Natural killer cell (primary cell): ENCODE data around the gene DPCD. TPM values are rescaled to one million over a fixed set of nuclear protein-coding genes. Genes with fewer than 3 reads are reported as not detected.
A peak's percentile ranks its signal among the peaks of the same experiment; 100 is the strongest.

ENCODE experiments used
- ATAC-seq, 3 donors: fragments of 150-1000 bp in 2 of 3; fragments of 200-7000 bp in 1 of 3; cut with Tn5 transposase; 1 replicate in 1 of 3; 2 replicates in 2 of 3; pipeline ENCODE4 v1.10.0; 2021; ENCODE audit warnings: mild to moderate bottlenecking in 2 of 3, moderate library complexity in 2 of 3
- DNase-seq, 2 donors: peaks; one replicate each; pipeline versions ENCODE4 v3.0.0 to v3.0.0-alpha.2; 2013 to 2021; ENCODE audit warnings: mixed read lengths in 1 of 2
- H3K27ac ChIP-seq: one replicate; pipeline ENCODE4 v1.5.1; 2013; ENCODE audit warnings: mild to moderate bottlenecking, low read length
- H3K27me3 ChIP-seq: one replicate; pipeline ENCODE4 v1.6.1; 2013; ENCODE audit warnings: low read length; ENCODE audit not compliant: control insufficient read depth, insufficient read depth
- H3K36me3 ChIP-seq: one replicate; pipeline ENCODE4 v1.6.1; 2013; ENCODE audit warnings: low read length; ENCODE audit not compliant: control insufficient read depth, insufficient read depth
- H3K4me1 ChIP-seq: one replicate; pipeline ENCODE4 v1.6.1; 2013; ENCODE audit warnings: low read length; ENCODE audit not compliant: control insufficient read depth, insufficient read depth
- H3K4me3 ChIP-seq: one replicate; pipeline ENCODE4 v1.5.1; 2013; ENCODE audit warnings: low read length
- H3K9me3 ChIP-seq: one replicate; pipeline ENCODE4 v1.6.1; 2013; ENCODE audit warnings: low read length; ENCODE audit not compliant: control insufficient read depth, insufficient read depth
- H3K27ac Mint-ChIP-seq, 2 donors: one replicate each; pipeline ENCODE4 v1.8.0; 2022; ENCODE audit warnings: mild to moderate bottlenecking in 2 of 2, mixed read lengths in 2 of 2, moderate library complexity in 1 of 2
- H3K27me3 Mint-ChIP-seq, 2 donors: one replicate each; pipeline ENCODE4 v1.8.0; 2022; ENCODE audit warnings: low read depth in 2 of 2, mixed read lengths in 2 of 2
- H3K36me3 Mint-ChIP-seq: one replicate; pipeline ENCODE4 v1.8.0; 2022; ENCODE audit warnings: mixed read lengths
- H3K4me1 Mint-ChIP-seq, 2 donors: one replicate each; pipeline ENCODE4 v1.8.0; 2022; ENCODE audit warnings: mixed read lengths in 2 of 2
- H3K4me3 Mint-ChIP-seq: one replicate; pipeline ENCODE4 v1.8.0; 2022; ENCODE audit warnings: mild to moderate bottlenecking, moderate library complexity, mixed read lengths
- H3K9me3 Mint-ChIP-seq, 2 donors: one replicate each; pipeline ENCODE4 v1.8.0; 2022; ENCODE audit warnings: mixed read lengths in 2 of 2
- WGBS: methylation state at CpG from one replicate; pipeline ENCODE4 v1.1.7; 2013; ENCODE audit warnings: missing lambda C conversion rate; ENCODE audit not compliant: insufficient coverage; 5-methylcytosine and 5-hydroxymethylcytosine counted together
- intact Hi-C: fragments of 100-400 bp; cut with micrococcal nuclease; formaldehyde crosslinking; loops from one replicate; pipeline ENCODE4 v1.14.2; 2022
- total RNA-seq, 4 donors: library from RNA; stranded (reverse); fragments of 120-200 nt in 1 of 4; gene quantifications; one replicate each; pipeline versions ENCODE4 v1.2.3 to v1.2.4, GENCODE V29; 2013 to 2022
- TF ChIP-seq, protein P1 (sequence below): fragments of 200-600 bp; IDR thresholded peaks from one replicate; pipeline ENCODE4 v1.8.0; 2022; ENCODE audit warnings: antibody characterized with exemption

The DPCD gene
- total RNA-seq, 3 donors from 2014 or later (not counting 1 experiment from before 2014, with no cell fraction given): 0.72 to 1.0 (median 0.83) TPM

DNA sequence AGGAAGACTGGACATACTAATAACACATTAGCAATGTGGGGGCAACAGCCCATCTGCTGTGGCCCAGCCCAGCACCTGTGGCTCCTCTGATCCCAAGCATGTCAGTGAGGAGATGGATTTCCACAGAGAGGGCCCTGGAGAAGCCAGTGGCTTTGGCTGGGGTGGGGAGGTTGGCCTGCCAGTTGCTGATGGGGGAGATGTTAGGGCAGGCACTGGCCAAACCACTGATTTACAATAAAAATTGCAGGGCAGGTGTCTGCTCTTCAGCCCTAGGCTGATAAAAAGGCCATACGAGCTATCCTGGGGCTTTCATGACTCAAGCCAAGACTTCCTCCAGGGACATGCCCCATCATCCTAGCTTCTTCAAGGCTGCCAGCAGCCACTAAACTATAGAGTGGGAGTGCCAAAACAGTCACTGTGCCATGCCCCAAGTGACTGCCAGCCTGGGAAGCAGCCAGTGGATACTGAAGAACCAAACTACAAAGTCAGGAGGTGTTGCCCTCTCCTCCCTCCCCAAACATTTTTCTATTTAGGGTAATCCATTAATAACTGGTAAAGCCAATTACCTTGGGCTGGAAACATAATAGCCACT lies 37.8 kb downstream of the DPCD start:
- Histone ChIP-seq H3K27me3 (no peaks in the 10 kb centered on the region), H3K4me3 (no peak overlapping the region), H3K9me3 (no peaks in the 10 kb centered on the region), H3K27ac (no peak overlapping the region), H3K4me1 (no peaks in the 10 kb centered on the region), H3K36me3 (peaks cover 46% of the 10 kb centered on the region)
- ATAC-seq (no peak), DNase-seq (no peak)
- Mint-ChIP-seq H3K27me3 (no peaks in the 10 kb centered on the region), H3K4me1 (peaks cover 26 to 39% of the 10 kb centered on the region in 2 donors), H3K36me3 (peaks cover 8% of the 10 kb centered on the region), H3K27ac (peak overlapping the region; percentile 18 to 79), H3K9me3 (no peaks in the 10 kb centered on the region), H3K4me3 (no peak overlapping the region)
- intact Hi-C loops: no loop called here
- 93% methylated on average over 1 of the region's 1 CpG for WGBS
- TF ChIP-seq, protein P1, sequence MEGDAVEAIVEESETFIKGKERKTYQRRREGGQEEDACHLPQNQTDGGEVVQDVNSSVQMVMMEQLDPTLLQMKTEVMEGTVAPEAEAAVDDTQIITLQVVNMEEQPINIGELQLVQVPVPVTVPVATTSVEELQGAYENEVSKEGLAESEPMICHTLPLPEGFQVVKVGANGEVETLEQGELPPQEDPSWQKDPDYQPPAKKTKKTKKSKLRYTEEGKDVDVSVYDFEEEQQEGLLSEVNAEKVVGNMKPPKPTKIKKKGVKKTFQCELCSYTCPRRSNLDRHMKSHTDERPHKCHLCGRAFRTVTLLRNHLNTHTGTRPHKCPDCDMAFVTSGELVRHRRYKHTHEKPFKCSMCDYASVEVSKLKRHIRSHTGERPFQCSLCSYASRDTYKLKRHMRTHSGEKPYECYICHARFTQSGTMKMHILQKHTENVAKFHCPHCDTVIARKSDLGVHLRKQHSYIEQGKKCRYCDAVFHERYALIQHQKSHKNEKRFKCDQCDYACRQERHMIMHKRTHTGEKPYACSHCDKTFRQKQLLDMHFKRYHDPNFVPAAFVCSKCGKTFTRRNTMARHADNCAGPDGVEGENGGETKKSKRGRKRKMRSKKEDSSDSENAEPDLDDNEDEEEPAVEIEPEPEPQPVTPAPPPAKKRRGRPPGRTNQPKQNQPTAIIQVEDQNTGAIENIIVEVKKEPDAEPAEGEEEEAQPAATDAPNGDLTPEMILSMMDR: no peak

DNA sequence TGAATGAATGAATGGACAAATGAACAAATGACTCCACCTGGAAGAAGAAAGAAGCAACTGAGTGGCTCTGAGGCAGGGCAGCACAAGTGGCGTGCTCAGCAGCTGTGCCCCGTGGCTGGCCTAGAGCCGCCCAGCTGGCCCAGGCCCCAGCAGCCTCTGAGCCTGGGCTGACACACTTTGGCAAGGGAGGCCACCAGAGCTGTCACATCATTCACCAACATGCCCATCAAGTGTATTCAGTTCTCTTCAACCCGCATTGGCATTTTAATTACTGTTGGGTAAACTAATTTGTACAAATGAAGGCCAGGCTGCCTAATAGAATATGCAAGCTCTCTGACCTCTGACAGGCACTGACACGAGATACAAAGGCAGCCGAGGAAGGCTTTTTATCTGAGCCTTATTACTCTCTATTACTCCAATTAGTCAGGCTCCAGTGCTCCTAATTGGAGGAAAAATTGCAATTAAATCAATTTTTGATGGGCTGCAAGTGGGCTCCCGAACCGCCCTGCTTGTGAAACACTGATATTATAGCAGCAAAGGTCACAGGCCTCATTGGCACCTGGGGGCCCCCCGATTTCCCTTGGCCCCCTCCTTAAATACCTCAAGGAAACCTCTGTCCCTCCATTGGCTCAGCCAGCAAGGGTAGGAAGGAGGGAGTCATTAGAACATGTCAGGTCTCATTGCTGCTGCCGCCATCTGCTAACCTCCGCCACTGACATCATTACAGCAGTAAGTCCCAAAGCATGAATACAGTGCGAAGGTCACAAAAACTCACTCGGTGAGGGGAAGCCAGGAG lies 41.9 kb downstream of the DPCD start:
- Mint-ChIP-seq H3K4me3 (no peak overlapping the region), H3K27me3 (no peaks in the 10 kb centered on the region), H3K36me3 (no peaks in the 10 kb centered on the region), H3K9me3 (no peaks in the 10 kb centered on the region), H3K4me1 (peaks cover 34 to 53% of the 10 kb centered on the region in 2 donors), H3K27ac (no peak overlapping the region)
- Histone ChIP-seq H3K27ac (no peak overlapping the region), H3K36me3 (peaks cover 25% of the 10 kb centered on the region), H3K27me3 (no peaks in the 10 kb centered on the region), H3K4me3 (no peak overlapping the region), H3K4me1 (no peaks in the 10 kb centered on the region), H3K9me3 (no peaks in the 10 kb centered on the region)
- intact Hi-C loops: no loop called here
- no peak for ATAC-seq
- WGBS: 98% methylated on average over 13 of the region's 13 CpGs
- no peak for DNase-seq
- TF ChIP-seq, protein P1: no peak

DNA sequence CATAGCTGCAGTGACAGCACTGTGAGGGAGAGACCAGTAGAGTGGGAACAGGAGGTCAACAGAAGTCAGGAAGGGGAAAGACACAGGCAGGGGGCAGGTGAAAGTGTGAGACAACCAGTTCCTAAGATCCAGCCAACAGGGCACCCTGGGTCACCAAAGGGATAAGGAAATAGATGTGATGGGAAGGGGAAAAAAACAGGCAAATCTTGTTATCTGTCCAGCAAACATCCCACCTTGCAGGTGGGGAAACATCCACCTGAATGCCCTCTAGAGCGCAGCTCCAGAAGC lies 42.5 kb downstream of the DPCD start:
- Mint-ChIP-seq H3K36me3 (no peaks in the 10 kb centered on the region), H3K9me3 (no peaks in the 10 kb centered on the region), H3K4me1 (peaks cover 29 to 49% of the 10 kb centered on the region in 2 donors), H3K4me3 (no peak overlapping the region), H3K27ac (no peak overlapping the region), H3K27me3 (no peaks in the 10 kb centered on the region)
- intact Hi-C loops: no loop called here
- TF ChIP-seq, protein P1: no peak
- H3K9me3 ChIP-seq: no peaks in the 10 kb centered on the region
- no peak for ATAC-seq
- no peak for DNase-seq
- H3K4me1 ChIP-seq: no peaks in the 10 kb centered on the region
- peaks cover 22% of the 10 kb centered on the region for H3K36me3 ChIP-seq
- no peak overlapping the region for H3K27ac ChIP-seq
- no peak overlapping the region for H3K4me3 ChIP-seq
- no peaks in the 10 kb centered on the region for H3K27me3 ChIP-seq
- WGBS: 100% methylated on average over 1 of the region's 1 CpG
